ENCODE results near the gene SRGAP2B.
A peak's percentile ranks its signal among the peaks of the same experiment; 100 is the strongest.
"Not testable (repeated sequence)": the region's sequence is repeated elsewhere in the genome, so short reads cannot be mapped to it uniquely, and the experiment has no call there.

The SRGAP2B gene

DNA sequence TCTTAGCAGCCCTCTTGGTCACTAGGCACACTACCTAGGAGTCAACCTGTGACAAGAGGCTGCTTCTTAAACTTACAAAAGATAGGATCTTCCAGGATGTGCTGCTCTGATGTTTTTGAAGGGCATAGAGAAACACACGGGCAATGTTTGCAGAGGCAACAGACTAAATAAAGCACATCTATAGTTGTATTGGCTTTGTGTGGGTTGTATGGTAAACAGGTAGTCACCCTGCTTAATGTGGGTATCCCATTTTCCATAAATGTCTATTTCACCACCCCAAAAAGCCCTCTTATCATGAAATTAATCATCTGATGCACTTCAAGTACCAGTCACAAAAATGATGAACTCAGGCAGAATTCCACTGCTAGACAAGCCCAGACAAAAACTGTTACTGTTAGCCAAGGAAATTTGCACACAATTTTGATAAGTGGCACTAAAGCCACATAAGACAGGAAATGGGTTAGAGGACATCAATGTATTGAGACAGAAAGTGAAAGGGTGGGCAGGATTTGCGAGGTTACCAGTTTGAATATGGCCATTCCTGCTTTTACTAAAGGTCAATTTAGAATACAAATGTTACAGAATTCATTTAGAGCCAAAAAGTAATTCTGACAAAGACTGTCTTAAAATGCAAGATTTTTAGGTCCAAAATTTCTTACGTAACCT, 205.5 kb downstream of the SRGAP2B start:
- DNase-seq: not testable (repeated sequence)

GRCh38 chr1:144883022-144883421, 212.1 kb downstream of the SRGAP2B start:
- DNase-seq: peak in 1 of 2 donors; percentile 38

GRCh38 chr1:144882343-144882742, 212.8 kb downstream of the SRGAP2B start:
- DNase-seq: peak in 1 of 2 donors; percentile 6

DNA sequence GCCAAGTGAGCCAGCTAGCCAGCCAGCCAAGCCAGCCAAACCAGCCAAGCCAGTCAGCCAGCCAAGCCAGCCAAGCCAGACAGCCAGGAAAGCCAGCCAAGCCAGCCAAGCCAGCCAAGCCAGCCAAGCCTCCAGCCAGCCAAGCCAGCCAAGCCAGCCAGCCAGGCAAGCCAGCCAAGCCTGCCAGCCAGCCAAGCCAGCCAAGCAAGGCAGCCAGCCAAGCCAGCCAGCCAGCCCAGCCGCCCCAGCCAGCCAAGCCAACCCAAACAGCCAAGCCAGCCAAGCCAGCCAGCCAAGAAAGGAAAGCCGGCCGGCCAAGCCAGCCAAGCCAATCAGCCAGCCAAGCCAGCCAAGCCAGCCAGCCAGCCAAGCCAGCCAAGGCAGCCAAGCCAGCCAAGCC, 236.5 kb downstream of the SRGAP2B start:
- not testable (repeated sequence) for DNase-seq

All from CD4-positive, alpha-beta T cell treated with Interleukin-4 for 1 hour (primary cell).